HepG2 (cell line): Measurements from ENCODE around the gene TTYH2.
"Not testable (repeated sequence)": the region's sequence is repeated elsewhere in the genome, so short reads cannot be mapped to it uniquely, and the experiment has no call there.

Experiments used
- NBN ChIP-seq: fragments of 450-650 bp; conservative IDR thresholded peaks from 2 replicates; pipeline ENCODE4 v1.6.1; 2017
- ONECUT2 ChIP-seq: sonication (generic); formaldehyde crosslinking; IDR thresholded peaks from 2 replicates; pipeline ENCODE4 v1.4.0; 2020; ENCODE audit warnings: missing genetic modification reagents
- POLR2A ChIP-seq, 2 experiments: IDR thresholded peaks; 2 replicates each; pipeline ENCODE4 v1.6.1; 2011; ENCODE audit warnings: low read depth in 2 of 2, low read length in 2 of 2, mild to moderate bottlenecking in 1 of 2, moderate library complexity in 1 of 2; ENCODE audit not compliant: insufficient read depth in 1 of 2
- SP1 ChIP-seq, 2 experiments: fragments of 450-650 bp in 1 of 2; sonication (generic) in 1 of 2; formaldehyde crosslinking in 1 of 2; IDR thresholded peaks; 2 replicates each; pipeline versions ENCODE4 v1.4.0 to v1.6.1; 2016 to 2020; ENCODE audit warnings: missing genetic modification reagents in 1 of 2
- ZNF776 ChIP-seq: sonication (generic); formaldehyde crosslinking; IDR thresholded peaks from 2 replicates; pipeline ENCODE4 v1.4.0; 2020; ENCODE audit warnings: mild to moderate bottlenecking, missing genetic modification reagents

GRCh38 chr17:74267054-74267453 lies 53.7 kb downstream of the TTYH2 start:
- not testable (repeated sequence) for TF ChIP-seq NBN; ZNF776 (CRISPR knock-in tag); POLR2A (IDR thresholded peaks at IDR 0.05; ENCODE audit: insufficient read depth in 1 of 2, low read depth in 2 of 2, low read length in 2 of 2); ONECUT2; SP1 (IDR thresholded peaks at IDR 0.05); SP1 (CRISPR knock-in tag; IDR thresholded peaks at IDR 0.05)
